ENCODE measurements around the gene RTP4.

GRCh38 chr3:187358068-187358467 lies 10.1 kb upstream of the RTP4 start:
- TF ChIP-seq GATA3 (IDR thresholded peaks at IDR 0.05; ENCODE audit: low read depth, low read length) (no peak), GATA2 (IDR thresholded peaks at IDR 0.05; ENCODE audit: low read depth, low read length) (no peak)
